HFF-Myc (cell line): ENCODE results near the gene MYO18B.

ENCODE experiments used
- DNase-seq: peaks from one replicate; pipeline ENCODE4 v3.0.0-alpha.2; 2011; ENCODE audit warnings: low read depth; ENCODE audit errors: extremely low read depth
- H3K4me3 ChIP-seq: replicated peaks from 2 replicates; pipeline ENCODE4 v1.5.1; 2011; ENCODE audit warnings: low read depth, mild to moderate bottlenecking, control low read depth, low read length
- CTCF ChIP-seq: IDR thresholded peaks from 2 replicates; pipeline ENCODE4 v1.5.1; 2012; ENCODE audit warnings: mild to moderate bottlenecking, low read depth, low read length, control low read depth; ENCODE audit errors: missing control alignments

Gene MYO18B

GRCh38 chr22:25829808-25830777 lies 88.1 kb downstream of the MYO18B start:
- TF ChIP-seq CTCF, result no peak
- no peak overlapping the region for H3K4me3 ChIP-seq
- DNase-seq, result no peak

- no peak overlapping the region for H3K4me3 ChIP-seq
- DNase-seq, result no peak
- TF ChIP-seq CTCF, result no peak
Observed at GRCh38 chr22:25833091-25833490, 91.1 kb downstream of the MYO18B start.

GRCh38 chr22:25833676-25834075 lies 91.7 kb downstream of the MYO18B start:
- no peak overlapping the region for H3K4me3 ChIP-seq
- TF ChIP-seq CTCF, result no peak

GRCh38 chr22:25834490-25834889 lies 92.5 kb downstream of the MYO18B start:
- DNase-seq, result no peak

More at GRCh38 chr22:25833676-25834075, 91.7 kb downstream of the MYO18B start:
- DNase-seq, result no peak

GRCh38 chr22:25835348-25835747 lies 93.4 kb downstream of the MYO18B start:
- H3K4me3 ChIP-seq, result no peak overlapping the region
- no peak for DNase-seq
- TF ChIP-seq CTCF, result no peak

More at GRCh38 chr22:25834490-25834889, 92.5 kb downstream of the MYO18B start:
- no peak for TF ChIP-seq CTCF
- H3K4me3 ChIP-seq, result no peak overlapping the region

GRCh38 chr22:25837288-25837900 lies 95.4 kb downstream of the MYO18B start:
- no peak for TF ChIP-seq CTCF
- DNase-seq, result no peak

More at GRCh38 chr22:25837288-25837900, 95.4 kb downstream of the MYO18B start:
- no peak overlapping the region for H3K4me3 ChIP-seq
